GM12891 (cell line): ENCODE measurements around the gene ABCC3.

Source experiments
- DNase-seq: peaks from one replicate; pipeline ENCODE4 v3.0.0; 2011; ENCODE audit warnings: low spot score; ENCODE audit not compliant: insufficient read length
- FAIRE-seq: peaks from 2 replicates; lab custom pipeline; 2011; peaks lifted over from hg19 to GRCh38; lab: Jason Lieb, UNC
- PAX5 ChIP-seq: IDR thresholded peaks from 2 replicates; pipeline ENCODE4 v1.6.1; 2011; ENCODE audit warnings: low read length, moderate library complexity, mild to moderate bottlenecking; ENCODE audit not compliant: insufficient read depth, severe bottlenecking
- POLR2A ChIP-seq: IDR thresholded peaks from 2 replicates; pipeline ENCODE4 v1.6.1; 2011; ENCODE audit warnings: low read depth, low read length, control low read depth
- POLR2AphosphoS5 ChIP-seq: IDR thresholded peaks from 2 replicates; pipeline ENCODE4 v1.6.1; 2011; ENCODE audit warnings: low read depth, low read length, control low read depth
- POU2F2 ChIP-seq: IDR thresholded peaks from 2 replicates; pipeline ENCODE4 v1.6.1; 2011; ENCODE audit warnings: low read depth, mild to moderate bottlenecking, control low read depth, low read length, moderate library complexity
- SPI1 ChIP-seq: IDR thresholded peaks from 2 replicates; pipeline ENCODE4 v1.6.1; 2011; ENCODE audit warnings: low read depth, low read length, control low read depth
- TAF1 ChIP-seq: IDR thresholded peaks from 2 replicates; pipeline ENCODE4 v1.6.1; 2011; ENCODE audit warnings: low read depth, low read length, control low read depth

The ABCC3 gene

GRCh38 chr17:50688245-50688644, 53.6 kb downstream of the ABCC3 start:
- TF ChIP-seq PAX5 (no peak), TAF1 (no peak), POLR2AphosphoS5 (no peak), POU2F2 (no peak), SPI1 (no peak), POLR2A (no peak)
- no peak for FAIRE-seq

GRCh38 chr17:50689251-50689650, 54.6 kb downstream of the ABCC3 start:
- TF ChIP-seq SPI1, result no peak
- TF ChIP-seq POLR2A, result no peak
- no peak for FAIRE-seq

More at GRCh38 chr17:50688245-50688644, 53.6 kb downstream of the ABCC3 start:
- DNase-seq, result no peak

GRCh38 chr17:50689956-50690886, 55.5 kb downstream of the ABCC3 start:
- FAIRE-seq (no peak), DNase-seq (no peak)
- TF ChIP-seq POU2F2 (no peak), TAF1 (no peak), POLR2AphosphoS5 (no peak), PAX5 (no peak), POLR2A (no peak), SPI1 (no peak)

More at GRCh38 chr17:50689251-50689650, 54.6 kb downstream of the ABCC3 start:
- no peak for DNase-seq

- TF ChIP-seq POLR2AphosphoS5, result no peak
- TF ChIP-seq SPI1, result no peak
- TF ChIP-seq POU2F2, result no peak
- DNase-seq (no peak), FAIRE-seq (no peak)
These were observed 56.3 kb downstream of the ABCC3 start for GRCh38 chr17:50690887-50691549.

GRCh38 chr17:50691550-50692447, 57.1 kb downstream of the ABCC3 start:
- TF ChIP-seq TAF1 (no peak), PAX5 (no peak), POLR2A (no peak), POU2F2 (no peak), SPI1 (no peak; the same call in 1 of the 2 replicates), POLR2AphosphoS5 (no peak)
- no peak for FAIRE-seq
- no peak for DNase-seq

DNA sequence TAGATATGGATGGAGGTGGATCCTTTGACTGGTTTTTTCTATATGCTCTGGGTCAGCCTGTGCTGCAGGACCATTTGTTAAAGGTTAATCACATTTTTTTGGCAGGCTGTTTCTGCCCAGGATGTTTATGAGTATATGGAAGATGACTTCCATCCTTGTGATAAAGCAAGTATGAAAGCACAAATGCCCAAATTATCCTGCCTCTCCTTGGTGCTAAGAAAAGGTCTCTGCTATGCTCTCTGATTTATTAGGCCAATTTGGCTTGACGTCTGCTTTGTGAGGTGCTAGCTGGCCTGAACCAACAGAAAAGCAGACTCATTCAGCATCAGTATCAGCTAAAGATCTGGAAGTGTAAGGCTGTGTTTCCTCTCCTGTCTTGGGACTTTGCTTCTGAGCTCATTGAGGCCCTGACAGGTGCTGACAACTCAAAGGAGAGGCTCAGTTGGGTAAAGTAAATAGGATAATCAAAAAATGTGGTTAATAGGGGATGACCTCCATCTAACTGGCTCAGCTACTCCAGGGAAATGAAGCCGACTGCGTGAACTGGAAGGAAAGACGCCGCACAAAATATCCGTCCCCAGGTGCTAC, 57.9 kb downstream of the ABCC3 start:
- no peak for DNase-seq
- FAIRE-seq, result no peak
- TF ChIP-seq SPI1, result no peak
- no peak for TF ChIP-seq POU2F2
- TF ChIP-seq POLR2AphosphoS5, result no peak
- no peak for TF ChIP-seq POLR2A
- no peak for TF ChIP-seq TAF1
- TF ChIP-seq PAX5, result no peak

DNA sequence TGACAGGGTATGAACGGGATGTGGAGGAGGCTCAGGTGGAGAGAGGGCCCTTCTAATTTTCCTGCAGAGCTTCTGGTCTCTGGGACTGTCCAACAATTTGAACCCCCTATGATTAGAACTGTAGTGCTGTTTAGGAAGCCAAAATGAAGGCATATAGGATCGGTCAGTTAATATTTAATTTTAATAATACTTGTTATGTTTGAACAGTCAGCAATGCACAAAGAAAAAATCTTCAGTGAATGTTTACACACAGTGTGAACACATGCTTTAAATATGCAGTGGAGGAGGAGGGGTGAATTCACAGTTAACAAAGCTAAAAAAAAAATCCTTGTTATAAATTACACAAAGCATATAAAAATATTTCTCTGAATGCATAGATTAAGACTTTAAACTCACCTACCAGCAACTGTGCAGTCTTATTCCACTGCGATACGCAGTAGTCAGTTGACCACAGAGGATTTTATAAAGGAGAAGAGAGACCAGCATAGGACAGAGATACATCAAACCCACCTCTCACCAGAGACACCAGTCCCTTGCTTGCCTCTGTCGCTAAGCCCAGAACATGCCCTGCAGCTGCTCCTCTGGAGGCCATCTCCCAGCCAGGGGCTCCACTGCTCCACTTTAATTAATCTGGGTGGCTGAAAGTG, 58.5 kb downstream of the ABCC3 start:
- FAIRE-seq, result no peak
- TF ChIP-seq POLR2AphosphoS5 (no peak), POU2F2 (no peak), TAF1 (no peak), POLR2A (no peak), SPI1 (no peak), PAX5 (no peak)
- no peak for DNase-seq

DNA sequence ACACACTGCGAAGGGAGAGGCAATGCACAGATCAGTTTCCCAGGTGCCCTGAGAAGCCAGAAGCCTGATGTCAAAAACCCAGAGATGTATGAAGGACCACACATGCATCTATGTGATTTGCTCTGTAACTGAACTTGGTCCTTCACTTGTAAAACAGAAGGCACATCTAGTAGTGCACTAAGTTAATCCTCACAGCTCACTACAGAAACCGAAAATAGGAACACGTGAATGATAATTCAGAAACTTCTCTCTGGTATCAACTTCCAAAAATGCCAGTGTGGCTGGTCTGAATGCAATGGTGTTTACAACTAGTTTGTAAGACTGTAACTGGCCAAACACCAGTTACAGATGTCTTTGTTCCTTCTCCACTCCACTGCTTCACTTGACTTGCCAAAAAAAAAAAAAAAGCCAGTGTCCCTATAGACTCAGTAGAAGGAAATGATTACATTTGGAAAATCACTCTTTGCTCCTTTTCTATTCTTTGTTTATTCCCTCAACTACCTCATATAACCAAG, 61.7 kb downstream of the ABCC3 start:
- no peak for DNase-seq
- no peak for FAIRE-seq
- no peak for TF ChIP-seq POLR2A
- no peak for TF ChIP-seq POLR2AphosphoS5

GRCh38 chr17:50697062-50697461, 62.4 kb downstream of the ABCC3 start:
- FAIRE-seq, result no peak

More at GRCh38 chr17:50697062-50697461, 62.4 kb downstream of the ABCC3 start:
- TF ChIP-seq POLR2A (no peak), TAF1 (no peak), POU2F2 (no peak), POLR2AphosphoS5 (no peak), PAX5 (no peak), SPI1 (no peak)
- no peak for DNase-seq
